ENCODE measurements around the gene ZNF629.

The ZNF629 gene

DNA sequence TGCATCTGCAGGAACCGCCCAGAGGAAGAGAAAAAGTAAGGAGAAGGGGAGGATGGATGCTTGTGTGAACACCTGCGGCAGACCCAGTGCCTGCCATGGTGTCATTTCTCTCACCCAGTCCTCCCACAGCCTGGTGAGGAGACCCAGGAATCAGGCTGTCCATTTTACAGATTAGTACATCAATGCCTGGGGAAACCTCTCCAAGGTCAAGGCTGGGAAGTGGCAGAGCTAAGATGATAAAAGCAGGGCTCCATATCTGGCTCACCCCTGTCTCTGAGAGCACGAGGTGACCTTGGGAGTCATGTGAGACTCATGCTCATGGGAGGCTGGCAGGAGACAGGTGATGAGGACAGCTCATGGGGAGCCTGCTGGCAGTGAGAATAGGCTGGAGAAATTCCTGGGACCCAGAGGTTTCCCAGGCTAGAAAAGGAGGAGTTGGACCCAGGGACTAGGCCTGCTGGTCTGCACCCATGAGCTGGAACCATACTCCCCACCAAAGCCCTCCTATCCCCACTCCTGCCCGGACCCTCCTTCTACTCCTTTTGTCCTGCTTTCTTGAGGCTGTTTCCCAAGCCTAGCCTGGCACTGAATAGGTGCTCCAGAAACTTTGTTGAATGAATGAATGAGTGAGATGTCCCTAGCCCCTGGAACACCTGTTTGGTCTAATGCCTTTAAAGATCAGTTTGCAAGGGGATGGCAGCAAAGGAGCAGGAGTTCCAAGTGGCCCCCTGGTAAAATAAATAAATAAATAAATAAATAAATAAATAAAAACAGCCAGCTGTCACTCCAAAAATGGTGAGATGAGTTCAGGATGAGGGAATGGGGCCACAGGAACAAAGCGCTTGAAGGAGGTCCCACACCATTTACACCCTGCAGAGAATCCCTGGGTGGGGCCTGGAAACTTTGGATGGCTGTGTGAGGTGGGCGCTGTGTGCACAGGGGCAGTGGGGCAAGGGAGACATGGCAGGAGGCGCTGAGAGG is 1.6 kb downstream of the ZNF629 start:
- no peak for DNase-seq

GRCh38 chr16:30784215-30784614 is 2.8 kb downstream of the ZNF629 start:
- no peak for DNase-seq

- DNase-seq, result no peak
Observed at GRCh38 chr16:30783280-30784109, 3.5 kb downstream of the ZNF629 start.

GRCh38 chr16:30782486-30783279 is 4.3 kb downstream of the ZNF629 start:
- no peak for DNase-seq

DNA sequence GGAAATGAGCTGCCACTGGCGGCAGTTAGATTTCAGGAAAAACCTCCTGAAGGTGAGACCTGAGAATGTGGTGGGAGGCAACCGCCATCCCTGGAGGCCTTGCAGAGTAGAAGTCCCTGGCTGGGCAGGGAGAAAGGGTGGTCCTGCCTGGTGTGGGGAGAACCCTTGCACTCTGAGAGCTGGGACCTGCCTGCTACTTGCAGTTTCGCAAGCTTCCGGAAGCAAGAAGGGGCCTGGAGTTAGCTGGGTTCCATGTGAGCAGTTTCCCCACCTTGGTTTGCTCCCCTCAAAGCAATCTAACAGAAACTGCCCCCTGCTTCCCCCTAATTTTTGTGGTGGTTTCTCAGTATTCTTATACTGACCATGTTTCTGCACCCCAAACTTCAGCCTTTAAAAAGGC is 6.5 kb downstream of the ZNF629 start:
- DNase-seq, result no peak

GRCh38 chr16:30780021-30780420 is 7.0 kb downstream of the ZNF629 start:
- DNase-seq, result no peak

DNA sequence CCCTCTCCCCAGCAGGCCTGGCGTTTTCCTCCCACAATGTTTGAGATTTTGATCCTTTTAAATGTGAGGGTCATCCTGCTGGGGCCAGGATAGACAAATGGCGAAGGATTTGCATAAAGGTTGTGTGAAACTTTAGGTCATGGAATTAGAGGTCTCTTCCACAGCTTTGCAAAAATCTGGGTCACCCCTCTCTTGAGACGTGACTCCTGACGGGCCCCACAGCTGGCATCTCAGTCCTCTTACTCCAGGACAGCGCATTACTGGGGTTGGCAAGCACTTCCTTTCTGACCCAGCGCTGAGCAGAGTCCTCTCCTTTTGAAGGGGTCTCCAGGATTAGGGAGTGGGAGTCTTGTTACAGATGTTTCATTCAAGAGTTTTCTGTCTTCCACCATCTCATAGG is 7.4 kb downstream of the ZNF629 start:
- DNase-seq, result no peak

DNA sequence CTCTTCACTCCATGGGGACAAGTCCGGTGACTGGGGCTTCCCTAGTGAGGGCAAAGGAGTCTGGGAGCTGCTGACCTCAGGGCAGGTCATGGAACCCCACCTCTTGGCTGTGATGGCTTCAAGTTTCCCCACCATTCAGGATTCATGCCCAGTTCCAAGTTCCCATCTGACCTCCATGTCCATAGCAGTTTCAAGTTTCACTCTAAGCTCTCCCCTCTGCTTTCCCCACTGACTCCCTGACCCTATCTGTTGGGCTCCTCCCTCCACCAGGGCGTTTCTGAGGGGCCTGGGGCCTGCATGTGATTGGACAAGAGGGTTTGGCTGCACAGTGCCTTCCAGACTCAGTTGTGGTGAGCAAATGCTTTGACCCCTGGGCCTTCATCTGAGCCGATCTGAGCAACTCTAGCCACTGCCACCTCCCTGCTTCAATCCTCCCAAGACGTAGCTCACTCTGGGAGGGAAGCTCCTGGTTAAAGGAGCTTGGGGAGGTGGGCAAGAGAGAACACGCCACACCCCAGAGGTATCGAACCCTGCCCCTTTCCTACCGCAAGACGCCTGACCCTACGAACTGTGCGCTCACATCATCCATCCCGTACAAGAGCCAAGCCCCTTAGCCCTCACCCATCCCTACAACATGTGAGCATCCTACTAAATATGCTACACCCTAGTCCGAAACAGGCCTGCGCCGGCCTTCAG is 8.3 kb downstream of the ZNF629 start:
- DNase-seq, result no peak

DNA sequence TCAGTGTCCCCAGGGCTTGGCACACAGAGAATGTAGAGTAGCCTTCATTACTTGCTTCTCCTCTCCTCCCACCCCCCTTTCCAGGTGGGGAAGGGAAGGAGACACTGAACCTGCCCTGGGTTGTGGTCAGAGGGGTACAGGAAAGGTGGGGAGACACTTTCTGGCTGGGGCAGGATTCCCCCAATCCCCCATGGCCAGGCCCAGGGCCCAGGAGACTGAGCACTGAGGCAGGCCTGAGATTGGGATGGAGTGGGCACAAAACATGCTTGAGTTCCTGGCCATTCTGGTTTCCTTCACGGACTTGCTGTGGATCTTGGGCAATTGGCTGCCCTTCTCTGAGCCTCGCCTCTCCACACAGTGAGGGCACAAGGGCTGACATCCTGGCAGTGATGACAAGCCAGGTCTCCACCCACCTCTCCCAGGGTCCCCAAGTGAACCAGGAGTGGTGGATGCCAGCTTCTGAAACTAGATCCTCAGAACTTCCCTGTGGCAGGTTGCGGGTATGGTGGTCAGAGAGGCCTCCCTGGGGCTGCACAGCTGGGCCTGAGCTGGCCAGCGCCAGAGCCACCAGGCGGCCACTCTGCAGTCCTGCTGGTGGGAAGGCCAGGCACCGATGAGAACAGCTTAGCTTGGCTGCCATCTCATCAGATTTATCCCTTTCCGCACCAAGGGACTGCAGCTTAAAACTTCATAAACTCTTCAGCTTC is 9.3 kb downstream of the ZNF629 start:
- DNase-seq, result no peak

DNA sequence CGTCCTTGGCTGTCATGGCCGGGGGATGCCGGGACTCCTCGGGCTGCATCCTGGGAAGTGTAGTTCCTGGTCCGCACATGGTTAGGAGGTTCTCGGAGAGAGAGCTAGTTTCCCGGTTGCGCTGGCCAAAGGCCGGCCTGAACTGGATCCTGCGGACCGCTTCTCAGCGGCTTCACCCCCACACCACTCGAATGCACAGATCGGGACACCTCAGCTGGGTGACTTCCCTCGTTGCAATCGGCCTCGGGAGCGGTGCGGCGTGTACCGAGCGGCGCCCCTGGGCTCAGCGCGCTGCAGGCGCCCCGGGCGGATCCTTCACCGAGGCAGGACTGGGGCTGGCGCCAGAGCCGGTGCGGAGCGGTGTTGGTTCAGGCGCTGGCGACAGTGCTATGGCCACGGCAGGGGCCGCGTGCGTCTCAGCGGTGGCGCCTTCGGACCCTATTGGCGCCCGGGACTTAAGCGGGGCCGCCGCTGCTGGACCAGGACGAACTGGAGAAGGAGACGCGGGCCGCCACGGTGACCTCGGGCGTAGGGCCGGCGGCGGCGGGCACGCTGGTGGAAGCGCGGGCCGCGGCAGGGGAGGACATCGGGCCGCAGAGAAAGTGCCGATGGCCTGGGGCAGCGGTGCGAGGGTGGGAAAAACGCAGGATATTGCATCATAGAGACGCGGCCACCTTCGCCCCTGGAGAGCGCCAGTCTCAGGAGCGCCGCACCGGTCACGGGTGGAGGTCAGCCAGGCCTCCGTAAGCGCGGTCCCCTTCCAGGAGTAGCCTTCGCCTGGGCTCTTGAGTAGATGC is 11.4 kb downstream of the ZNF629 start:
- peak; percentile 91 for DNase-seq

DNA sequence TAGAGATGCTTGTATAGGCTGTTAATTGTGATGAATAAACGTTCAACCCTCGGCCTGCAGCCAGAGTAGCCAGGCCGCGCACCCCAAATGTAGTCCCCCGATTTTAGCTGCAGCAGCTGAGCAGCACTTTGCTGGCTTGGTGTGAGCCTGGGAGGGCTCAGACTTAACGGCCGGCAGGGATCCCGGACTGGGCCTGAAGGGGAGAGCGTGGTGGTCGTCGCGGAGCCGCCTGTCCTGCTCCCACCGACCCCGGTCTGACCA is 11.9 kb downstream of the ZNF629 start:
- no peak for DNase-seq

DNA sequence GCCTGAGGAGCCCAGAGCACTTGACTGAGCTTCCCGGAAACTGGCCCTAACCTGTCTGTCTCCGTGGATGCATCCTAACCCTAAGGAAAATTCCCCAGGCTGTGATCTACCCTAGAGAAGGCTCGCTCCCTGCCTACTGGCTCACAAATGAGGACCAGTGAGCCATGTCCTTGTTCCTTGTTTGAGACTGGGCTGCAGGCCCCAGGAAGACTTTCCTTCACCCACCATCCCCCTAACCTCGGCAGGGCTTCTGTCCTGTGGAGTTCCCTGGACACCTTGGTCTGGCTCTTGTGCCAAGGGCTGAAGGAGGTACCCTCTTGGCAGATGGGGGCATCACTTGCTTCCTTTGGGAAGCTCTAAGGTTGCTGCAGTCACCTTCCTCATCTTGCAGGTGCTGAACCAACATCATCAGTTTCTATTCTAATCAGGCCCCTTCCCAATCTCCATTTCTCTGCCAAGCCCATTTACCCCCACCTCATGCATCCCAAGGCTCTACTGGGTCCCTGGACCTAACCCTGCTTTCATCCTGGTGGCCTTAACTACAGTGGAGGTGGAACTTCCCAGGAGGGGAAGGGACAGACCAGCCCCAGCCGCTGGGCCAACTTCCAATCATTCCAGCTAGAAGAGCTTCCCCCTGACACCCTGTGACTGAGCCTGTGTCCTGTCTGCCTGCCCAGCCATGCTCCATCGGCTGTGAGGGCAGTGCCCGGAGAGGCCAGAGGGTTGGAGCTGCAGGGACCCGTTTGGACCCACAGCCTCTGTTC is 12.5 kb downstream of the ZNF629 start:
- DNase-seq, result no peak

DNA sequence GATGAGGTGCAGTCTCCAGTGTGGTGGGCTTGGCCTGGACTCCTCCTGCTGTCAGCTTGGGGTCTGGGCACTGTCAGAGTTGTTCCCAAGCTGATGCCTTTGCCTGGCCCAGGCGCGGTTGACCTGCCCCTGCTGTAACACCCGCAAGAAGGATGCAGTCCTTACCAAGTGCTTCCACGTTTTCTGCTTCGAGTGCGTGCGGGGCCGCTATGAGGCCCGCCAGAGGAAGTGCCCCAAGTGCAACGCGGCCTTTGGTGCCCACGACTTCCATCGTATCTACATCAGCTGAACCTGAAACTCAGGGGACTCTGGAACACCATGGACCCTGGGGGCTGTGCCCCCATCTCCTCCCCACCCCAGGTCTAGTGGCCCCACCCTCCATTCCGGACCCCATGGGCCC is 13.2 kb downstream of the ZNF629 start:
- DNase-seq, result no peak

DNA sequence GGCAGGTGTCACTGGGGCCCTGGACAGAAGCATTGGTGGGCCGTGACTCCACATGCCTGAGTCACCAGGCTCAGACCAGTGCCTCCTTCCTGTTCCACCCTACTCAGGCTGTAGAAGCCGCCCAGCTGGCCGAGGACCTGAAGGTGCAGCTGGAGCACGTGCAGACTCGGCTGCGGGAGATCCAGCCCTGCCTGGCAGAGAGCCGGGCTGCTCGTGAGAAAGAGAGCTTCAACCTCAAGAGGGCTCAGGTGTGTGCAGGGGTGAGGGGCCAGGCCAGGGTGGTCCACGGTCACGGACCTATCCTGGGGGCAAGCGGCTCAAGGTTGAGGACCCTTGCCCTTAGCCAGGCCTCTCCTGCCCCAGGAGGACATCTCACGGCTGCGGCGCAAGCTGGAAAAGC is 15.3 kb downstream of the ZNF629 start:
- DNase-seq, result no peak

DNA sequence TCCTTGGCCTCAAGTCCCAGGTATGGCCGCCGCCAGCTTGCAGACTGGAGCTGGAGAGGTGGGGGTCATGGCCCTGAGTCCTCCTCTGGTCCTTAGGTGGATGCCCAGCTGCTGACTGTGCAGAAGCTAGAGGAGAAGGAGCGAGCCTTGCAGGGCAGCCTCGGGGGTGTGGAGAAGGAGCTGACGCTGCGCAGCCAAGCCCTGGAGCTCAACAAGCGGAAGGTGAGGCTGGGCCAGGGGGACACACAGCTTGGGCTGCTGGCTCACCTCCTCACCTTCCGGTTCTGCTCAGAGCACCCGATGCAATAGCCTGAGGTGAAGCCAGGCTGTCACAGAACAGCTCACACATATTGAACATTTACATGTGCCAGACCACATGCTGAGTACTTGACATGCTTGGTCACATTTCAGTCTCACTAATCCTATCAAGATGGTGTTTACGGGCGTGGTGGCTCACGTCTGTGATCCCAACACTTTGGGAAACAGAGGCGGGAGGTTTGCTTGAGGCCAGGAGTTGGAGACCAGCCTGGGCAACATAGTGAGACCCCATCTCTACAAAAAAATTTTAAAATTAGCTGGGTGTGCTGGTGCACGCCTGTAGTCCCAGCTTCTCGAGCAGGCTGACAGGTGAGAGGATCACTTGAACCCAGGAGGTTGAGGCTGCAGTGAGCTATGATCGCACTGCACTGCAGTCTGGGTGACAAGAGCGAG is 17.5 kb downstream of the ZNF629 start:
- no peak for DNase-seq

GRCh38 chr16:30768583-30769181 is 18.3 kb downstream of the ZNF629 start:
- no peak for DNase-seq

DNA sequence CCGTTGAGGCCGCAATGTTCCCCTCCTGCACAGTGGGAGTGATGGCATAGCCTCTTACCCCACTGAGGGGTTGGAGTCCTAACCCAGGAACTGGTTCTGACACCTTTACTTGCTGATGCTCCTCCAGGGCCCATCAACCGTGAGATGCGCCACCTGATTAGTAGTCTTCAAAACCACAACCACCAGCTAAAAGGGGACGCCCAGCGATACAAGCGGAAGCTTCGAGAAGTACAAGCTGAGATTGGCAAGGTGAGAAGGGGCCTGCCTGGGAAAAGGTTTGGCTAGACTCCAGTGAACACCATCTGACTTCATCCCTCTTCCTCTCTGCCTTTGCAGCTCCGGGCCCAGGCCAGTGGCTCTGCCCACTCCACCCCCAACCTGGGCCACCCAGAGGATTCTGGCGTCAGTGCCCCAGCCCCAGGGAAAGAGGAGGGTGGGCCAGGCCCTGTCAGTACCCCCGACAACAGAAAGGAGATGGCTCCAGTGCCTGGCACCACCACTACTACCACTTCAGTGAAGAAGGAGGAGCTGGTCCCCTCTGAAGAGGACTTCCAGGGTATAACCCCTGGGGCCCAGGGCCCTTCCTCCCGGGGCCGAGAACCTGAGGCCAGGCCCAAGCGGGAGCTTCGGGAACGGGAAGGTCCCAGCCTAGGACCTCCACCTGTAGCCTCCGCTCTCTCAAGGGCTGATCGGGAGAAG is 19.1 kb downstream of the ZNF629 start:
- DNase-seq, result no peak

DNA sequence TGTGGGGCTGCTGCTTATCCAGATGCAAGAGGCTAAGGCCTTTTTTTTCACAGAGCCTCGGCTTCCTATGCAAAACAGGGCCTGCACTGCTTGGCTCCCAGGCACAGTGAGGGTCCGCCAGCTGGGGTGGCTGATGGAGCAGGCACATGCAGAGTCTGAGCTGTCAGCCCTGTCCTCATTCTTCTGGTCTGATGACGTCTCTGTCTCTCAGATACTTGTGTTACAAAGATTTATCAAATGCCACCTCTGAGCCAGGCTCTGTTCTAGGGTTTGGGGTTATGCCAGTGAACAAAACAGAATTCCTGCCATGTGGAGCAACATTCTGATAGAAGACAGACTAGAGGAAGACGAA is 20.1 kb downstream of the ZNF629 start:
- DNase-seq, result no peak
